ENCODE data around the gene GBP7.

GBP7 gene

GRCh38 chr1:89112871-89113613 lies 62.8 kb downstream of the GBP7 start:
- no peak for DNase-seq

DNA sequence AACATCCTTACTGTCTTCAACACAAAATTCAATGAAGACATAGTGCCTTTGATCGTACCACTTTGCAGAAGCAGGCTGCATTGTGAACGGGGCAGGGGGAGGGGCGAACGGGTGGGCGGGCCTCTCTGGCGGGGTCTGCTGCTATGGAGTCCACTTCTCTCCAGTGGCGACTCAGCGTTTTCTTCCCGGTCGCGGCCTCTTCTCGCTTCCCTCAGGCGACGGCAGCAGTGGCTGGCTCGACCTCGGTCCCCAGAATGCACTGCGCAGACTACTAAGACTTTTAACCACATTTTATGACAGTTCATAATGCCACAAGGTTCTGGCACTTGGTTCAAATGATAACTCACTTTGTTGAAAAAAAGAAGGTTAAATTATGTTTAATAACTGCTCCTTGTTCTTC lies 71.1 kb downstream of the GBP7 start:
- no peak for DNase-seq

DNA sequence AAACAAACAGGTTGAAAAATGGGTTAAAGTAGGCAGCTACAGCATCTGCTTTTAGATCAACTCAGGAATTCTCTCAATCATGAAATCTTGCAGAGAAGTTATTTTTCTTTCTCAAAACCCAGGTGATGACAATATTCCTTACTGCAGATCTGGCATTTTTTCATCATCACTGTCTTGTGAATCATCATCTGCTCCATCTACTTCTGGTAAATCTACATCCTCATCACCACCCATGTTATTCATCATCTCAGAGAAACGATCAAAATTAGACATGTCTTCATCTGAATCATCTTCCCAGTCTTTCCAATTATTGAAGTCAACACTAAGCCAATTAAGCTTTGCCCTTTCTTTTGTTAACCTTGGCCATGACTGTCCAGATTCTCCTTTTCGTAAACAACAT lies 71.7 kb downstream of the GBP7 start:
- DNase-seq = no peak

- DNase-seq = no peak
Observed at GRCh38 chr1:89102021-89102420, 73.8 kb downstream of the GBP7 start.

DNA sequence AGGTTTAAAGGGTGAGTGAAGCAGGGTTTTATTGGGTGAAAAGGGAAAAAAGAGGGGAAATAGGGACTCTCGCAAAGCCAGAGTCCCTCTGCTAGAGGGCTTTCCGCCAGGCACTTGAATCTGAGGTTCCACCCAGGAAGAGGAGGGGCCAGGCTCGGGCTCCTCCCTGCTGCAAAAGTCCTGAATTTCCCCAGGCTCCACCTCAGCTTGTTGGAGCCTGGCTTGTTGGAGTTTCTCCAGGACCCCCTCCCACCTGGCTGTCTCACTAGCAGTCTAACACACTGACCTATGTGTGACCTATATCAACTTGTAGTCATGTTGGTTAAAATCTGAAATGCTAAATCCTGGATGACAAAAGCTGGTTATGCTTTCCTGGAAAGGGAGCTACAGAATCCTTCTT lies 75.4 kb downstream of the GBP7 start:
- no peak for DNase-seq

- DNase-seq = no peak
Observed at GRCh38 chr1:89098857-89099256, 76.9 kb downstream of the GBP7 start.

- DNase-seq = no peak
Observed at GRCh38 chr1:89095737-89096136, 80.1 kb downstream of the GBP7 start.

DNA sequence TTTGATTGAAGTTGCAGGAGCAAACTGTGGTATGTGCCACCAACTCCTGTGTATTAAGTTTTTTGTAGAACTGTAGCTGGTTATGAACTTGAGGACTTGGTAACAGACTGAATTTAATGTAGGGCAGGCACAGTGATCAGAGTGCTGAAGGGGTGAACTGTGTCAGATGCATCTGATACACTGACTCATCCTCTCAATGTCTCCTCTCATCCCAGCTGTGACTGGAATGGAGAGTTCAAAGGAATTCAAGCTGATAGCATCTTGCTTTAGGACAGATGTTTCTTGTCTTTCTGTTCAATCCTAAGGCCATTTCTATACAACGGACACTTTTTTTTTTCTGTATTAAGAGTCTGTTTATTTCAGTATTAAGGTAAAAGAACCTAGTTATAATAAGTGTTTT lies 85.8 kb downstream of the GBP7 start:
- DNase-seq = no peak

DNA sequence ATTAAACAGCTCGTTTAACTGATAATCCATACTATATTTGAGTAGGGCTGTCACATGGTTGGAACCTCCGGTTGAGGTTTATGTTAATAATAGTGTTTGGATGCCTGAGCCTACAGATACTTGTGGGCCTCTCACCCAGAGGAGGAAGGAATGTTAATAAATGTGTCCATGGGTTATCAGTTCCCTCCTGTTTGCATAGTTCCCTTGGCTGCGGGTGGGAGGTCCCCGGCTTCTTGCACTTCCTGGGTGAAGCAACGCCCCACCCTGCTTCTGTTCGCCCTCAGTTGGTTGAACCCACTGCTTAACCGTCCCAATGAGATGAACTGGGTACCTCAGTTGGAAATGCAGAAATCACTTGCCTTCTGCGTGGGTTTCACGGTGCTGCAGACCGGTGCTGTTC lies 87.2 kb downstream of the GBP7 start:
- DNase-seq = no peak

GRCh38 chr1:89087241-89087640 lies 88.6 kb downstream of the GBP7 start:
- no peak for DNase-seq

DNA sequence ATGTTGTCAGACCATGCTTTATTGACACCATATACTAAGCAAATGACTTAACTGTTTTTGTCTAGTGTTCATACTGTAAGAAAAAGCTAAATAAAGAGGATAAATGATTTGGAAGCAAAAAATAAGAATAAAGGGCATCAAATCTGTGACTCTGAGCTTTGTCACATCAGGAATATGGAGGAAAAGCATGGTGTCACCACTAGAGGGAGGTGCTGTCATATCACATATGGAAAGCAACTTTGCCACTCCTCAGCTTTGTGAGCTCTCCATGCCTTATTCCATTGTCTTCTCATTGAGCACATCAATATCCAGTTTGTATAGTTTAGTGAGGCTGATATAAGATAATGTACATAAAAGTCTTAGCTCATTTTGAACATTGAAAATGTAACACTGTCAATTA lies 90.0 kb downstream of the GBP7 start:
- DNase-seq = peak; percentile 62 to 81
